SU-DHL-6 (cell line): ENCODE measurements around the gene PTPN13.

Experiments
- H2AFZ ChIP-seq: fragments of 200-600 bp; sonication (generic); 2 replicates; pipeline ENCODE4 v1.6.1; 2014; ENCODE audit warnings: low read depth, mild to moderate bottlenecking, moderate library complexity, mixed read lengths, antibody characterized with exemption, low read length; ENCODE audit not compliant: severe bottlenecking
- H3F3A ChIP-seq: fragments of 200-600 bp; shearing (Covaris generic); 2 replicates; pipeline ENCODE4 v1.6.0; 2016; ENCODE audit warnings: antibody characterized with exemption, mild to moderate bottlenecking; ENCODE audit not compliant: insufficient read depth
- H3K27ac ChIP-seq: fragments of 200-600 bp; sonication (generic); 2 replicates; pipeline ENCODE4 v1.5.1; 2016; ENCODE audit warnings: low read depth, mild to moderate bottlenecking, low read length, moderate library complexity, mixed read lengths
- H3K27me3 ChIP-seq: fragments of 200-600 bp; sonication (generic), shearing (Covaris generic); 2 replicates; pipeline ENCODE4 v1.6.0; 2014; ENCODE audit warnings: mild to moderate bottlenecking, low read length
- H3K36me3 ChIP-seq: fragments of 200-600 bp; sonication (generic); 2 replicates; pipeline ENCODE4 v1.6.1; 2014; ENCODE audit warnings: mild to moderate bottlenecking, low read length, mixed read lengths
- H3K4me2 ChIP-seq: fragments of 300-600, 200-600 bp; shearing (Covaris generic), sonication (generic); 2 replicates; pipeline ENCODE4 v1.6.0; 2014; ENCODE audit warnings: low read length, low read depth, mild to moderate bottlenecking; ENCODE audit not compliant: poor library complexity, severe bottlenecking
- H3K4me3 ChIP-seq: fragments of 200-600 bp; sonication (generic); 2 replicates; pipeline ENCODE4 v1.5.1; 2014; ENCODE audit warnings: antibody characterized with exemption, low read length, mild to moderate bottlenecking, mixed read lengths; ENCODE audit not compliant: insufficient read depth, poor library complexity, severe bottlenecking
- H3K79me2 ChIP-seq: fragments of 200-600 bp; sonication (generic); 2 replicates; pipeline ENCODE4 v1.6.1; 2014; ENCODE audit warnings: mild to moderate bottlenecking, low read length, moderate library complexity; ENCODE audit not compliant: insufficient read depth
- H3K9ac ChIP-seq: fragments of 200-600 bp; sonication (generic); 2 replicates; pipeline ENCODE4 v1.7.0; 2014; ENCODE audit warnings: mild to moderate bottlenecking, low read length
- H3K9me2 ChIP-seq: fragments of 200-600 bp; sonication (generic); replicated peaks from 2 replicates; pipeline ENCODE4 v1.6.1; 2014; ENCODE audit warnings: low read length; ENCODE audit not compliant: insufficient read depth
- H3K9me3 ChIP-seq: fragments of 200-600 bp; sonication (generic); 2 replicates; pipeline ENCODE4 v1.6.1; 2014; ENCODE audit warnings: low read length, mixed read lengths; ENCODE audit not compliant: insufficient read depth
- H4K20me1 ChIP-seq: fragments of 200-600 bp; sonication (generic); 2 replicates; pipeline ENCODE4 v1.6.1; 2014; ENCODE audit warnings: low read depth, mild to moderate bottlenecking, antibody characterized with exemption, low read length, moderate library complexity, mixed read lengths
- EZH2phosphoT487 ChIP-seq: fragments of 200-600 bp; sonication (generic), shearing (Covaris generic); conservative IDR thresholded peaks from 2 replicates; pipeline ENCODE4 v1.6.1; 2018; ENCODE audit warnings: mild to moderate bottlenecking, antibody characterized with exemption, low read length, moderate library complexity, mixed read lengths
- TF ChIP-seq, protein P1 (sequence below): fragments of 200-600 bp; sonication (generic); IDR thresholded peaks from one replicate; pipeline ENCODE4 v1.5.1; 2017; ENCODE audit warnings: antibody characterized with exemption, mild to moderate bottlenecking, low read length, moderate library complexity; ENCODE audit not compliant: insufficient read depth, poor library complexity, severe bottlenecking

PTPN13 gene

DNA sequence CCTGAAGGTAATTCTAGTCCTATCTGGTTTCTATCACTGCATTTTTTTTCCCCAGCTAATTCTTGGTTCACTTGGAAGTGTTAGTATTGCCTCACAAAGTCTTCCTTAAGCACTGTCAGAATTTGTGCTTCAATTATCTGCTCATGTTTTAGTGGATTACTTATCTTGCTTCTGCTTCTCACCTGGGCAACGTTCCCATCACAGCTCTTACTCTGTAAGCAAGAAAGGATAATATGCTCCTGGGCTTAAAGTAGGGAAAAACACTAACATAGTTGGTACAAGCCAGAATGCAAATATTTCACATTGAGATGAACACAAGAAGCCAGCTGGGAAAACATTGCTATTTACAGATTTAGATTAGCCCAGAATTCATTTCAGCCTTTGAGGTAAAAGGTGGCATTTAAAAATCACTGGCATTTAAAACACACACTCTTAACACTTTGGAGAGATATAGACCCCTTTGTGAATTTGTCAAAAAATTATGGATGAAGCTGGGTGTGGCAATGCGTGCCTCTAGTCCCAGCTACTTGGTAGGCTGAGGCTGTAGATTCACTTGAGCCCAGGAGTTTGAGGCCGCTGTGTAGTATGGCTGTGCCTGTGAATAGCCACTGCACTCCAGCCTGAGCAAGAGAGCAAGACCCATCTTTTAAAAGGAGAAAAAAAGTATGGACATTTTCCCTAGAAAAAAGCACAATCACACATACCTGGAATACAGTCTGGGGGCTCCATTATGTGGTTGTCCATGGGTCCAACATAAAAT is 6.6 kb upstream of the PTPN13 start:
- TF ChIP-seq EZH2phosphoT487: no peak
- TF ChIP-seq, protein P1, sequence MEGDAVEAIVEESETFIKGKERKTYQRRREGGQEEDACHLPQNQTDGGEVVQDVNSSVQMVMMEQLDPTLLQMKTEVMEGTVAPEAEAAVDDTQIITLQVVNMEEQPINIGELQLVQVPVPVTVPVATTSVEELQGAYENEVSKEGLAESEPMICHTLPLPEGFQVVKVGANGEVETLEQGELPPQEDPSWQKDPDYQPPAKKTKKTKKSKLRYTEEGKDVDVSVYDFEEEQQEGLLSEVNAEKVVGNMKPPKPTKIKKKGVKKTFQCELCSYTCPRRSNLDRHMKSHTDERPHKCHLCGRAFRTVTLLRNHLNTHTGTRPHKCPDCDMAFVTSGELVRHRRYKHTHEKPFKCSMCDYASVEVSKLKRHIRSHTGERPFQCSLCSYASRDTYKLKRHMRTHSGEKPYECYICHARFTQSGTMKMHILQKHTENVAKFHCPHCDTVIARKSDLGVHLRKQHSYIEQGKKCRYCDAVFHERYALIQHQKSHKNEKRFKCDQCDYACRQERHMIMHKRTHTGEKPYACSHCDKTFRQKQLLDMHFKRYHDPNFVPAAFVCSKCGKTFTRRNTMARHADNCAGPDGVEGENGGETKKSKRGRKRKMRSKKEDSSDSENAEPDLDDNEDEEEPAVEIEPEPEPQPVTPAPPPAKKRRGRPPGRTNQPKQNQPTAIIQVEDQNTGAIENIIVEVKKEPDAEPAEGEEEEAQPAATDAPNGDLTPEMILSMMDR: no peak
- no peak overlapping the region for H3K4me3 ChIP-seq
- H3K27me3 ChIP-seq: no peaks in the 10 kb centered on the region
- H3K79me2 ChIP-seq: no peaks in the 10 kb centered on the region
- no peaks in the 10 kb centered on the region for H3F3A ChIP-seq
- no peak overlapping the region for H3K27ac ChIP-seq
- H3K9me2 ChIP-seq: no peaks in the 10 kb centered on the region
- H3K36me3 ChIP-seq: no peaks in the 10 kb centered on the region
- no peak overlapping the region for H3K4me2 ChIP-seq
- no peak overlapping the region for H3K9ac ChIP-seq
- H3K9me3 ChIP-seq: no peaks in the 10 kb centered on the region
- no peak overlapping the region for H2AFZ ChIP-seq
- no peaks in the 10 kb centered on the region for H4K20me1 ChIP-seq

DNA sequence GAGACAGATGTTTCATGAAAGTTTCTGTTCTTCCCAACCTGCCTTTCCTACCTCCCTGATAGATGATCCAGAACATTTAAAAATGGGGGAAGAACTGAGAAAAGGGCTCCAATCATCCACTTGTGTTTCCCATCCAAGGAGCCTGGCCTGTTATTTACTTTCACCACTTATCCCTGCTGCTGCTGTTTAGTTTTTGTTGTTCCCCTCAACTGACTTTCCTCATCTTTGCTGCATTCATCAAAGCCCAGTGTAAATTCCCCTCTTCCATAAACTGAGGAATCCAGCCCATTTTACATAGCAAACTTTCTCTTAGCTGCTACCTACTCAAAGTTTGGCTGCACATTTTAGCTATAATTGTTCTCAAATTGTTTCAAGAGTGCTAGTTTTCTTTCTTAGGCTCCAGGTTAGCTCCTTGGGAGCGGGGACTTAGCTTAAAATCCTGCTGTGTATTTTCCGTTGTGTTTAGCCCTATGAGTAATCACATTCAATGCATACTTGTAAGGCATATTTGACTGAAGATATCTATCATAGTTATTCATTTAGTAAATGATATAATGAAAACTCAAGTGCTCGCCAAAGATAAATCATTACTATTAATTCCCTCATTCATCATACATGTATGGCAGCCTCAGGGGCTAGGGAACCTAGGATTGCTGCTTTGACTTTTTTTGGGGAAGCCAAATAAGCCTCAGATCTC is 1.4 kb upstream of the PTPN13 start:
- Histone ChIP-seq H3K4me3 (no peak overlapping the region), H2AFZ (no peak overlapping the region), H3K27me3 (no peaks in the 10 kb centered on the region), H3K9ac (no peak overlapping the region), H3K4me2 (no peak overlapping the region), H3F3A (no peaks in the 10 kb centered on the region), H3K27ac (no peak overlapping the region), H3K9me2 (no peaks in the 10 kb centered on the region), H3K9me3 (no peaks in the 10 kb centered on the region), H4K20me1 (no peaks in the 10 kb centered on the region), H3K36me3 (no peaks in the 10 kb centered on the region), H3K79me2 (no peaks in the 10 kb centered on the region)
- TF ChIP-seq, protein P1: no peak
- no peak for TF ChIP-seq EZH2phosphoT487

DNA sequence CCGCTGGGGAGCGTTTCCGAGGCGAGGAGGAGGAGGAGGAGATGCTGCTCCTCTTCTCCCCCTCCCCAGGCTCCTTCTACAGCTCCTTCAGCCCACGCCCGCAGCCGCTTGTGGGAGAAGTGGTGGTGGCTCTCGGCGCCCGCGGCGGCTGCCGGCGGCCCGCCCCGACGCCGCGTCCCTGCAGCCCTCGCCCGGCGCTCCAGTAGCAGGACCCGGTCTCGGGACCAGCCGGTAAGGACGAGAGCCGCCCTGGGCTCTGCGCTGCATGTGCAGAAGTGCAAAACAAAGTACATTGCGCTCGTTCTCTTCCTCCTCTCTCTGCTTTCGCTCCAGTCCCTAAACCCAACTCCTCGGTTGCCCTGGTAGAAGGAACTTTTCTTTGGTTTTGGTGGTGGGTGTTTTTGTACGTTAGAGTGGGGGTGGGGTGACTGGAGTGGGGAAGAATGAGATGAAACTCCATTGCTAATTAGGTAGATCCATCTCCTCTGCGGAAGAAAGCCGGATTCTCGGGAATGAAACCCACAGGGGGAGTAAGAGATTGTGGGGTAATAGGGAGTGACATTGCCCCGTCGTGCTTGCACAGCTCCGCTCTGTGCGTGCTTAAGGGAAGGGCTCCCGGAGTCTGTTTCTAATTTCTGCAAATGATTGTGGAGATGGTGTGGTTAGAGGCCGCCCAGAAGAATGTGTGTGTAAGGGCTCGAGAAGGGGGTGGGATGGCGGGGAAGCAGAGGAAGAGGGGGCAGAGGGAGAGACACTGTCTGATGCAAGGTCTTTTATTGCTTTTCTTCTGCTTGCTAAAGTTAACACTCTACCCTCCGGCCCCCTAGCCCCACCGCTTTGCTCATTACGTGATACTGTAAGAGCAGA is 677 bp downstream of the PTPN13 start:
- H3K4me2 ChIP-seq: no peak overlapping the region

More for the DNA sequence above, 677 bp downstream of the PTPN13 start:
- Histone ChIP-seq H3K27ac (no peak overlapping the region), H3F3A (no peaks in the 10 kb centered on the region), H3K9ac (no peak overlapping the region), H3K4me3 (no peak overlapping the region), H3K27me3 (no peaks in the 10 kb centered on the region), H4K20me1 (no peaks in the 10 kb centered on the region), H3K79me2 (no peaks in the 10 kb centered on the region), H3K9me3 (no peaks in the 10 kb centered on the region), H2AFZ (no peak overlapping the region), H3K36me3 (no peaks in the 10 kb centered on the region), H3K9me2 (no peaks in the 10 kb centered on the region)
- no peak for TF ChIP-seq EZH2phosphoT487
- TF ChIP-seq, protein P1: no peak
